HepG2 (cell line): Measurements from ENCODE around the gene HOXD12. TPM values are rescaled to one million over a fixed set of nuclear protein-coding genes. Genes with fewer than 3 reads are reported as not detected.

Experiments
- ARHGAP35 ChIP-seq: sonication (generic); formaldehyde crosslinking; IDR thresholded peaks from 2 replicates; pipeline ENCODE4 v1.9.0; 2022; ENCODE audit warnings: mild to moderate bottlenecking, inconsistent platforms, moderate library complexity, missing genetic modification reagents, borderline replicate concordance
- CHD2 ChIP-seq: IDR thresholded peaks from 2 replicates; pipeline ENCODE4 v1.6.1; 2011; ENCODE audit warnings: low read depth, low read length, improper control_type of control experiment
- FOXM1 ChIP-seq: sonication (generic); formaldehyde crosslinking; IDR thresholded peaks from 2 replicates; pipeline ENCODE4 v1.5.0; 2020; ENCODE audit warnings: missing genetic modification reagents
- IKZF1 ChIP-seq: fragments of 450-650 bp; IDR thresholded peaks from 2 replicates; pipeline ENCODE4 v1.7.1; 2016
- ISL2 ChIP-seq: sonication (generic); formaldehyde crosslinking; IDR thresholded peaks from 2 replicates; pipeline ENCODE4 v1.5.0; 2020; ENCODE audit warnings: missing genetic modification reagents
- YEATS2 ChIP-seq: sonication (generic); formaldehyde crosslinking; IDR thresholded peaks from 2 replicates; pipeline ENCODE4 v1.4.0; 2020; ENCODE audit warnings: missing genetic modification reagents, borderline replicate concordance
- ZBTB1 ChIP-seq: sonication (generic); formaldehyde crosslinking; IDR thresholded peaks from 2 replicates; pipeline ENCODE4 v1.4.0; 2020; ENCODE audit warnings: missing genetic modification reagents, borderline replicate concordance
- ZBTB4 ChIP-seq: sonication (generic); formaldehyde crosslinking; IDR thresholded peaks from 2 replicates; pipeline ENCODE4 v1.4.0; 2020; ENCODE audit warnings: missing genetic modification reagents, mild to moderate bottlenecking, borderline replicate concordance
- ZFP36L2 ChIP-seq: sonication (generic); formaldehyde crosslinking; IDR thresholded peaks from 2 replicates; pipeline ENCODE4 v1.4.0; 2020; ENCODE audit warnings: missing genetic modification reagents
- ZFP62 ChIP-seq: sonication (generic); formaldehyde crosslinking; IDR thresholded peaks from 2 replicates; pipeline ENCODE4 v1.4.0; 2020; ENCODE audit warnings: missing genetic modification reagents
- ZNF567 ChIP-seq: sonication (generic); formaldehyde crosslinking; IDR thresholded peaks from 2 replicates; pipeline ENCODE4 v1.8.1; 2023; ENCODE audit warnings: mild to moderate bottlenecking, missing genetic modification reagents, borderline replicate concordance
- ZNF746 ChIP-seq: sonication (generic); formaldehyde crosslinking; IDR thresholded peaks from 2 replicates; pipeline ENCODE4 v1.8.0; 2022; ENCODE audit warnings: mild to moderate bottlenecking, missing genetic modification reagents
- ZNF788 ChIP-seq: sonication (generic); formaldehyde crosslinking; IDR thresholded peaks from 2 replicates; pipeline ENCODE4 v1.5.0; 2020; ENCODE audit warnings: mild to moderate bottlenecking, missing genetic modification reagents, borderline replicate concordance
- ZNF816 ChIP-seq: sonication (generic); formaldehyde crosslinking; IDR thresholded peaks from 2 replicates; pipeline ENCODE4 v1.8.0; 2022; ENCODE audit warnings: missing genetic modification reagents, mild to moderate bottlenecking, borderline replicate concordance
- polyA plus RNA-seq, 8 experiments: library from polyadenylated mRNA; depleted of rRNA in 3 of 8; stranded (reverse) in 7 of 8; unstranded in 1 of 8; fragments of >200 nt; fragmentation: Illumina TruSeq in 4 of 8; extraction: Trizol in 4 of 8; gene quantifications; 2 replicates each; pipeline versions ENCODE4 v1.2.1 to v1.2.3, GENCODE V29; 2011 to 2016; ENCODE audit warnings: low read depth in 4 of 8, missing spikeins in 1 of 8, mixed read lengths in 1 of 8; ENCODE audit not compliant: insufficient read depth in 1 of 8
- total RNA-seq, 5 experiments: library from RNA; depleted of rRNA; stranded (reverse); fragments of >200 nt; fragmentation: Illumina TruSeq; extraction: Trizol; gene quantifications; 2 replicates each; pipeline ENCODE4 v1.2.3, GENCODE V29; 2016; ENCODE audit warnings: low read depth in 1 of 5
- TF ChIP-seq, protein P1 (sequence below), 2 experiments: IDR thresholded peaks; 2 replicates each; pipeline ENCODE4 v1.6.1; 2011 to 2012; ENCODE audit warnings: low read length in 2 of 2, borderline replicate concordance in 1 of 2, low read depth in 1 of 2, mild to moderate bottlenecking in 1 of 2, moderate library complexity in 1 of 2
- TF ChIP-seq, protein P2 (sequence below): sonication (generic); formaldehyde crosslinking; IDR thresholded peaks from 2 replicates; pipeline ENCODE4 v1.4.0; 2020; ENCODE audit warnings: missing genetic modification reagents
- TF ChIP-seq, protein P3 (sequence below): sonication (generic); formaldehyde crosslinking; IDR thresholded peaks from 2 replicates; pipeline ENCODE4 v1.4.0; 2020; ENCODE audit warnings: mild to moderate bottlenecking, missing genetic modification reagents

Gene HOXD12
- total and polyA plus RNA-seq, 2 of the 13 experiments (the other 11 are each of a cell fraction or from before 2014, with no cell fraction given): not detected

DNA sequence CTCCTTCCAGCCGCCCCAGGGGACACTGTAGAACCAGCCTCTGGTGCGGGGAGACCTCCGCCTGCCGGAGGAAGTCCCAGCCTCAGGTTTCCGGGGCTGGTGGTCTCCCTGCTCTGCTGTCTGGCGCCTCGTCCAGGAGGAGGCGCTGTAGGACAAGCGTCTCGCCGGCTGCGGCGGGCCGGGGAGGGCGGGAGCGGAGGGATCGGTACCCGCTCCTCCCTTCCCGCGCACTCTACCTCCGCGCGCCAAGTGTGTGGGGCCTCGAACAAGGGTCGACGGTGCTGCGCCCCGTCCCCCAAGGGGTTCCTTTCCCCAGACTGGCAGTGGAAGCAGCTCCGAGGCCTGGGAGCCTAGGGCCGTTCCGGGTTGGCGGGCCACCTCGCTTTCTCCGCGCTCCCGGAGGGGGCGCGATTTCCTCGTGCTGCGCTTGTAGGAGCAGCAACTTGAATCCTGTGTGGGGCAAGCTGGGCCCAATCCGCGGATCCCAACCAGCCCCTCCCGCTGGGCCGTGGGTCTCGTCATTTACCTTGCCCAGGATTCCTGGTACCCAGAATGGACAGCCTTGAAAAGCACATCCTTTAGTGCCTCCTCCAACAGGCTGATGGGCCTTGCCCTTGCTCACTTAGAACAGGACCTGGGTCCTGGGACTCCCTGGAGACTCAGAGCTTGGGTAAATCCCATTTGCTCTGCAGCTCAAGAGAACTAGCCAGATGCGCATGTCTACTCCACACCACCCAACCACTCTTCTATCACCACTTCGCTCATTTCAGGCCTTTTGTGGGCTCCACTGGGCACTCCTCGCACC is 41.1 kb downstream of the HOXD12 start (continued):
- TF ChIP-seq ZBTB1: no peak
- TF ChIP-seq, protein P1, sequence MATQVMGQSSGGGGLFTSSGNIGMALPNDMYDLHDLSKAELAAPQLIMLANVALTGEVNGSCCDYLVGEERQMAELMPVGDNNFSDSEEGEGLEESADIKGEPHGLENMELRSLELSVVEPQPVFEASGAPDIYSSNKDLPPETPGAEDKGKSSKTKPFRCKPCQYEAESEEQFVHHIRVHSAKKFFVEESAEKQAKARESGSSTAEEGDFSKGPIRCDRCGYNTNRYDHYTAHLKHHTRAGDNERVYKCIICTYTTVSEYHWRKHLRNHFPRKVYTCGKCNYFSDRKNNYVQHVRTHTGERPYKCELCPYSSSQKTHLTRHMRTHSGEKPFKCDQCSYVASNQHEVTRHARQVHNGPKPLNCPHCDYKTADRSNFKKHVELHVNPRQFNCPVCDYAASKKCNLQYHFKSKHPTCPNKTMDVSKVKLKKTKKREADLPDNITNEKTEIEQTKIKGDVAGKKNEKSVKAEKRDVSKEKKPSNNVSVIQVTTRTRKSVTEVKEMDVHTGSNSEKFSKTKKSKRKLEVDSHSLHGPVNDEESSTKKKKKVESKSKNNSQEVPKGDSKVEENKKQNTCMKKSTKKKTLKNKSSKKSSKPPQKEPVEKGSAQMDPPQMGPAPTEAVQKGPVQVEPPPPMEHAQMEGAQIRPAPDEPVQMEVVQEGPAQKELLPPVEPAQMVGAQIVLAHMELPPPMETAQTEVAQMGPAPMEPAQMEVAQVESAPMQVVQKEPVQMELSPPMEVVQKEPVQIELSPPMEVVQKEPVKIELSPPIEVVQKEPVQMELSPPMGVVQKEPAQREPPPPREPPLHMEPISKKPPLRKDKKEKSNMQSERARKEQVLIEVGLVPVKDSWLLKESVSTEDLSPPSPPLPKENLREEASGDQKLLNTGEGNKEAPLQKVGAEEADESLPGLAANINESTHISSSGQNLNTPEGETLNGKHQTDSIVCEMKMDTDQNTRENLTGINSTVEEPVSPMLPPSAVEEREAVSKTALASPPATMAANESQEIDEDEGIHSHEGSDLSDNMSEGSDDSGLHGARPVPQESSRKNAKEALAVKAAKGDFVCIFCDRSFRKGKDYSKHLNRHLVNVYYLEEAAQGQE (IDR thresholded peaks at IDR 0.05; ENCODE audit: borderline replicate concordance in 1 of 2, low read depth in 1 of 2, low read length in 2 of 2): no peak
- TF ChIP-seq ZFP62 (CRISPR knock-in tag): no peak
- 0 out of 2 replicates have a peak, but pooled peaks have one; percentile 17 for TF ChIP-seq ZNF567 (CRISPR knock-in tag)
- TF ChIP-seq, protein P2, sequence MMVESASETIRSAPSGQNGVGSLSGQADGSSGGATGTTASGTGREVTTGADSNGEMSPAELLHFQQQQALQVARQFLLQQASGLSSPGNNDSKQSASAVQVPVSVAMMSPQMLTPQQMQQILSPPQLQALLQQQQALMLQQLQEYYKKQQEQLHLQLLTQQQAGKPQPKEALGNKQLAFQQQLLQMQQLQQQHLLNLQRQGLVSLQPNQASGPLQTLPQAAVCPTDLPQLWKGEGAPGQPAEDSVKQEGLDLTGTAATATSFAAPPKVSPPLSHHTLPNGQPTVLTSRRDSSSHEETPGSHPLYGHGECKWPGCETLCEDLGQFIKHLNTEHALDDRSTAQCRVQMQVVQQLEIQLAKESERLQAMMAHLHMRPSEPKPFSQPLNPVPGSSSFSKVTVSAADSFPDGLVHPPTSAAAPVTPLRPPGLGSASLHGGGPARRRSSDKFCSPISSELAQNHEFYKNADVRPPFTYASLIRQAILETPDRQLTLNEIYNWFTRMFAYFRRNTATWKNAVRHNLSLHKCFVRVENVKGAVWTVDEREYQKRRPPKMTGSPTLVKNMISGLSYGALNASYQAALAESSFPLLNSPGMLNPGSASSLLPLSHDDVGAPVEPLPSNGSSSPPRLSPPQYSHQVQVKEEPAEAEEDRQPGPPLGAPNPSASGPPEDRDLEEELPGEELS (CRISPR knock-in tag): no peak
- peak; percentile 29; the same call in 1 of the 2 replicates for TF ChIP-seq YEATS2 (CRISPR knock-in tag)
- no peak for TF ChIP-seq CHD2
- TF ChIP-seq, protein P3, sequence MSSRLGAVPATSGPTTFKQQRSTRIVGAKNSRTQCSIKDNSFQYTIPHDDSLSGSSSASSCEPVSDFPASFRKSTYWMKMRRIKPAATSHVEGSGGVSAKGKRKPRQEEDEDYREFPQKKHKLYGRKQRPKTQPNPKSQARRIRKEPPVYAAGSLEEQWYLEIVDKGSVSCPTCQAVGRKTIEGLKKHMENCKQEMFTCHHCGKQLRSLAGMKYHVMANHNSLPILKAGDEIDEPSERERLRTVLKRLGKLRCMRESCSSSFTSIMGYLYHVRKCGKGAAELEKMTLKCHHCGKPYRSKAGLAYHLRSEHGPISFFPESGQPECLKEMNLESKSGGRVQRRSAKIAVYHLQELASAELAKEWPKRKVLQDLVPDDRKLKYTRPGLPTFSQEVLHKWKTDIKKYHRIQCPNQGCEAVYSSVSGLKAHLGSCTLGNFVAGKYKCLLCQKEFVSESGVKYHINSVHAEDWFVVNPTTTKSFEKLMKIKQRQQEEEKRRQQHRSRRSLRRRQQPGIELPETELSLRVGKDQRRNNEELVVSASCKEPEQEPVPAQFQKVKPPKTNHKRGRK (CRISPR knock-in tag): no peak
- peak; percentile 88; the same call in 1 of the 2 replicates for TF ChIP-seq ARHGAP35 (CRISPR knock-in tag)
- TF ChIP-seq ISL2 (CRISPR knock-in tag): no peak; the same call in 1 of the 2 replicates
- no peak for TF ChIP-seq ZNF816
- TF ChIP-seq IKZF1: no peak
- TF ChIP-seq ZFP36L2 (CRISPR knock-in tag): no peak
- peak; percentile 77; the same call in 1 of the 2 replicates for TF ChIP-seq ZNF746 (CRISPR knock-in tag)
- TF ChIP-seq ZBTB4: no peak
- TF ChIP-seq FOXM1 (CRISPR knock-in tag): no peak
- TF ChIP-seq ZNF788 (CRISPR knock-in tag): peak; percentile 84; the same call in 1 of the 2 replicates
